GM15510 (cell line): ENCODE data around the gene KLHL33.

ENCODE experiments used
- POLR2A ChIP-seq: IDR thresholded peaks from 3 replicates; pipeline ENCODE4 v1.6.1; 2011; ENCODE audit warnings: borderline replicate concordance; ENCODE audit not compliant: insufficient read length; ENCODE audit errors: extremely low read depth

Gene KLHL33

GRCh38 chr14:20379743-20380142, 56.2 kb downstream of the KLHL33 start:
- TF ChIP-seq POLR2A: no peak

DNA sequence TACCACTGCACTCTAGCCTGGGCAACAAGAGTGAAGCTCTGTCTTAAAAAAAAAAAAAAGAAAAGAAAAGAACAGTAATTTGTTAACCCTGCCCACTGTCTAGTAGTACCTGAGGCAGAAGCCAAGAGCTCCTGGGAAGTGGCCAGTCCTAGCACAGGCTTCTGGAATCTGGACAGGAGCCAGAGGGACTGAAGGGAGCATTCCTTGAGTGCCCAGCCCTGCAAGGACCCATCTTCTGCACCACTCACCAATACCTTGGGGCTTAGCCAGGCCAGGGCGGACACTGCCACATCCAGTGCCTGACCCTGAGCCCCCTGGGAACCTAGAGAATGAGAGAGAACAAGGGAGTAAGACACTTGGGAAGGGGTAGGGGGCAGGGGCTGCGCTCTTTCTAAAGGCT, 58.8 kb downstream of the KLHL33 start:
- no peak for TF ChIP-seq POLR2A

DNA sequence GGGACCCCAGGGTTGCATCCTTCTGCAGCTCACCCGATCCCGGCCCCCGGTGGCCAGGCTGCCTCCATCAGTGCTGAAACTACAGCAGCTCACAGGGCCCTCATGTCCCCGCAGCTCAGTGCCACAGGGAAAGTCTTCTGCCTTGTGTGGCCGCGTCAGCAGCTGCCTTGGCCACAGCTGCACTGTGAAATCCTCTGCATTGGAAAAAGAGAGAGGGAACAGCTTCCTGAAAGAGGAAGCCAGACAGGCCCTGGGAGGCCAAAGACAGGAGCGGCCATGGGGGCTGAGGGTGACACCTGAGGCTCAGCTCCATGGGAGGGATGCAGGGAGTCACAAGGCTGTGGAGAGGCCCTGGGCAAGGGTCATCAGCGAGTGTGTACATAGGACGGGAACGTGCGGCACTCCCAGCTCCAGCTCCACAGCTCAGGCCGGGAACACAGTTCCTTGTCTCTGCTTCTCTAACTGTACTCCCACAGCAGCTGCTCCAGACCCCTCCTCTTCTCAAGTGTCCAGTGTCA, 59.8 kb downstream of the KLHL33 start:
- TF ChIP-seq POLR2A: no peak
